Activated T-cell treated with anti-CD3 and anti-CD28 coated beads for 1 hour (primary cell): ENCODE measurements around the gene CCDC188.
"Not testable (repeated sequence)": the region's sequence is repeated elsewhere in the genome, so short reads cannot be mapped to it uniquely, and the experiment has no call there.

Source experiments
- DNase-seq: peaks from one replicate; pipeline ENCODE4 v3.0.0-alpha.2; 2020; ENCODE audit warnings: low read depth

The CCDC188 gene

GRCh38 chr22:20169253-20169822, 18.5 kb upstream of the CCDC188 start:
- DNase-seq, result no peak

DNA sequence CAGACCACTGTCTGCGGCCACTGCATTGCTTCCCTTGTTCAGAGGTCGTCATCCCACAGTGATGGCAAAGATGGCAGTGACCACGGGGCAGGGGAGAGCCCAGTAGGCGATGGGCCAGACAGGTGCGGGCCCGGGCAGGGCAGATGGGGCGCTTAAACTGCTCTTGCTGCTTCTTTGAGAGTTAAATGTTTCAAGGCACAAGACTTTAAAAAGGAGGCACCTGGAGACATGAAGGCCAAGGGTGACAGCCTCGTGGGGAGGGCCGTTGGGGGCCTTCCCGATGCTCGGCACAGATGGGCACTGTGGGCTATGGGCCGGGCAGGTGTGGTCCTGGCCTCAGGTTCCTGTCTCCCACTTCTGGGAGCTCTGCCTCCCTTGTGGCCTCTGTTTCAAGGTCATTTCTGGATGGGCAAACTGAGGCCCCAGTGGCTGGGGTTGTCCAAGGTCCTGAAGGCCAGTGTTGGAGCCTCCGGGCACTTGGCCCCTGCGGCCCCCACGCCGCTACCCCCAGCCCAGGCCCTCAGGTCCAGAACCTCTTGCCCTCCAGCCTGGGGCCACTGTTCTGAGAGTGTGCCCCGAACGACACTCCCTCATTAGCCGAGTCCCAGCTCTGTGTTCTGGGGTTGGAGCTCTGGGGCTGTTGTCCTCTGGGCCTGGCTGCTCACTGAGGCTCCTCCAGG, 16.9 kb upstream of the CCDC188 start:
- DNase-seq, result no peak

GRCh38 chr22:20166703-20167102, 15.8 kb upstream of the CCDC188 start:
- DNase-seq, result no peak

DNA sequence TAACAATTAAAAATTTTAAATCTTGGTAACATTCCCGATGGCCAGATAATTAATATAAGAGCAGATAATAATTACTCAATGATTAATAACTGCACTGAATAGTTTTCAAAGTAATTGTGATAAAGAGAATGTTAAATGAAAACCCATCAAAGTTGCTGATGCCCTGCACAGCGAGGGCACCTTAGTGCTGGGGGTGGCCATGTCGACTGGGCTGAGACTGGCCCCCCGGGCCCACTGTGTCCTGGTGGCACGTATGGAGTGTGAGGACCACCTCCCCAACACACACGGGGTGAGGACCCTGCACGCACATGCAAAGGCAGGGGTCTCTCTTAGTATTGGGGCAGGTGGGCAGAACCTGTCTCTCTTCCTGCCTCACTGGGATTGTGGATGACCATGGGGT, 15.1 kb upstream of the CCDC188 start:
- no peak for DNase-seq

GRCh38 chr22:20165421-20165820, 14.6 kb upstream of the CCDC188 start:
- DNase-seq, result no peak

DNA sequence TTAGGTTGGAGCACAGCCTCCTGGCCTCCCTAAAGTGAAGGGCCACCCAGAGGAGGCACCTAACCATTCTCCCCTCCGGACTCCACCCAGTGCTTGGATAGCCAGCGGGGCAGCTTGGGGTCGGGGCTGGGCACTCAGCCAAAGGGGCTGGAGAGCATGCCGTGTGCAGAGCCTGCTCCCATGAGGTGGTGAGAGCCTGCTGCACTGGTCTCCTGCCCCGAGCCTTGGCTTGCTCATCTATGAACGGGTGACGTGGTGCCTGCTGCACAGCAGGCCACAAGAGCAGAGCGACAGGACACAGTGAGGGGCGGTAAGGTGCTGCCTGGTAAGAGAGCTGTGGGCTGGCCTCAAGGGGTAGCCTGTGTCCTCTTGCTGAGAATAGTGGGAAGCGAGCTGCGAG, 14.0 kb upstream of the CCDC188 start:
- DNase-seq, result no peak

DNA sequence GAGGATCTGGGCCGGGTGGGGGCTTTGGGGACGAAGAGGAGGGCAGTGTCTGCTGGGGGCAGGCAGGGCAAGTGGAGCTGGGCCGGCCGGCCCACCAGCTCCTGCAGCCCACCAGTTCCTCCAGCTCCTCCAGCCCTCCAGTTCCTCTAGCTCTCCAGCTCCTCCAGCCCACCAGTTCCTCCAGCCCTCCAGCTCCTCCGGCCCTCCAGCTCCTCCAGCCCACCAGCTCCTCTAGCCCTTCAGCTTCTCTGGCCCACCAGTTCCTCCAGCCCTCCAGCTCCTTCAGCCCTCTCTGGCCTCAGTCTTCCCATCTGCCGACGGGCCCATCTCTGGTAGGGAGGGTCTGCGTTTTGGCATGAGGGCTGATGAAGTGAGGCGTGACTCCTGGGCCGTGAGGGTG, 9.2 kb upstream of the CCDC188 start:
- no peak for DNase-seq

DNA sequence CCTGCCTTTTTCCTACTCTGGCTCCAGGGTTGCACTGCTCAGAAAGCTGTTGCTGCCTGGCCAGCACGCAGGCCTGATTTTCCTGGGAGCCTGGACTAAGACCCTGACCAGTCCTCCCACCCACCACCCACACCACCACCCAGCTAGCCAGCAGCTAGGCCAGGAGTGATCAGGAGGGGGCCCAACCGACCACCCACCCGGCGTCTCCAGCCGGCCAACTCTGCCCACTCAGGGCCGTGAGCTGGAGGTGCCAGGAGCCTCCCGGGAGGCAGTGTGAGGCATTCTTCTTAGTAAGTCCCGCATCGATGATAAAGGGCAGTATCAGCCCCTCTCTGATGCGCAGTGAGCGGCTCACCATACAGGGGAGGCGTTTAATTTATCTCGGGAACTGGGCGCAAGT, 8.7 kb upstream of the CCDC188 start:
- not testable (repeated sequence) for DNase-seq

- DNase-seq, result no peak
Measured at GRCh38 chr22:20159076-20159475, 8.2 kb upstream of the CCDC188 start.

DNA sequence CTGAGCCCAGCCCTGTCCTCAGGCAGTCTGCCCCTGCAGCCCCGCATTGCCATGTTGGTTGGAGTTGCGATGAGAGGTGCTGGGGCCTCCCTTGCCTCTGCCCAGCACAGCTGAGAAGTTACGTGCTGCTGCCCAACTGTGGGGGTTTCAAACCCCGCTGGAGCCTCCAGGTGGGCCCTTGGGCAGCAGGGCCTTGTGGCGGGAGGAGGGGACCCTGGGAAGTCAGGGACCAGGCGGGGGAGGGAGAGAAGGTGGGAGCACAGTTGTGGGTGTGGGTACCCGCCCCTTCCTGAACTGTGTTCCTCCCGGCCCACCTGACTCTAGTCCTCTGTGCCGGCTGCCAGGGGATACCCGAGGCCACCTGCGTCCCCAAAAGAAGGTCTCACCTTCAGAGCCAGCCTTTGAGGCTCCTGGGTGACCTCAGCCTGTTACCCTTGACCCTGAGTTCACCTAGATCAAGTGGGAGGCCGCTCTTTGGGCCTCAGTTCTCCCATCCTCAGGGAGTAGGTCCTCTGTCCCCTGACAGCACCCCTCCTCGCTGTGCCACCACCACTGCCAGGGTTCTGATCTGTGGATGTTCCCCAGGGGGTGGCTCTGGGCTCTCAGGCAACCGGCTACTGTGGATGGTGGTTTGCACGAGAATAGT, 7.7 kb upstream of the CCDC188 start:
- DNase-seq, result no peak

DNA sequence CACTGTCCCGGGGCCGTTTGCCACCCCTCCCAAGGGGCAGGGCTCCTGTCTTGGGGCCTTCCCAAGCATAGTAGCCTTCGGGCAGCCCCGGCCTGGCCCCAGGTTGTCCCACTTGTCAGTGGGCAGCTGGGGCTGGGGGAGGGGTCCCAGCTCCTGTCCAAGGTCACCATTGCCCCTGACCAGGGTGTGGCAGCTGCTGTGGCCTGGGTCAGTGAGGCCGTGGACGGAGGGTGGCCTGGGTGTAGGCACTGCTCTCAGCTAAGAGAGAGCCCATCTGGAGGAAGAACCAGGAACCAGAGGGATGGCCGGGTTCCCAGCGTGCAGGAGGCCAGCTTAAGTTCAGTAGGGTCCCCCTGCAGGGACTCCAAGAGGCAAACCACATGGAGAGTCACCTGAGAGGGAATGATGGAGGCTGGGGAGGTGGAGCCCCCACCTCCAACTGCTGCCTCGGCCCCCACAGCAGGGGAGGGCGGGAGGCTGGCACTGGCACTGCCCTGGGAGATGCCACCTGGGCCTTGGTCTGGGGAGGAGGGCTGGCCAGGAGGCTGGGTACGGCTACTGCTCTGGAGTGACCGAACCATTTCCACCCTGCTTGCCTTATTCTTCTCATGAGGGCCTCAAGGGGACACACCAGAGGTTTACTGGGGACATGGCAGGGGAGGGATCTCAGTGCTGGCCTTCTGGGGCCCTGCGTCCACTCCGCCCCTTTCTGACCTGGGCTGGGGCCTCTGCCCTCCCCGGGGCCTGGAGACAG, 6.8 kb upstream of the CCDC188 start:
- DNase-seq, result no peak

GRCh38 chr22:20156611-20157429, 6.0 kb upstream of the CCDC188 start:
- peak; percentile 90 for DNase-seq

DNA sequence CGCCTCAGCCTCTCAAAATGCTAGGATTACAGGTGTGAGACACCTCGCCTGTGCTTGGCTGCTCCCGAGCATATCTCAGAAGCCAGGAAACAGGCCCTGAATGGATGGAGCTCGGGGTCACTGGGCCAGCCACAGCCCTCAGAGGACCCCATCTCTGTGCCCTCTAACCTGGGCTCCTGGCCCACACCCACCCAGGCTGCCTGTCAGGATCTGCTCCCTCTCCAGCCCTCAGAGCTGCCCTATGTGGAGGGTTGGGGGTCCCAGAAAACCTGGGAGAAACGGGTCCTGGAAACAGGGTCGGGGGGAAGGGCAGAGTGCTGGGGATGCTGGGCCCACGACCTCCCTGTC, 5.2 kb upstream of the CCDC188 start:
- no peak for DNase-seq

GRCh38 chr22:20155330-20156041, 4.6 kb upstream of the CCDC188 start:
- DNase-seq, result no peak

DNA sequence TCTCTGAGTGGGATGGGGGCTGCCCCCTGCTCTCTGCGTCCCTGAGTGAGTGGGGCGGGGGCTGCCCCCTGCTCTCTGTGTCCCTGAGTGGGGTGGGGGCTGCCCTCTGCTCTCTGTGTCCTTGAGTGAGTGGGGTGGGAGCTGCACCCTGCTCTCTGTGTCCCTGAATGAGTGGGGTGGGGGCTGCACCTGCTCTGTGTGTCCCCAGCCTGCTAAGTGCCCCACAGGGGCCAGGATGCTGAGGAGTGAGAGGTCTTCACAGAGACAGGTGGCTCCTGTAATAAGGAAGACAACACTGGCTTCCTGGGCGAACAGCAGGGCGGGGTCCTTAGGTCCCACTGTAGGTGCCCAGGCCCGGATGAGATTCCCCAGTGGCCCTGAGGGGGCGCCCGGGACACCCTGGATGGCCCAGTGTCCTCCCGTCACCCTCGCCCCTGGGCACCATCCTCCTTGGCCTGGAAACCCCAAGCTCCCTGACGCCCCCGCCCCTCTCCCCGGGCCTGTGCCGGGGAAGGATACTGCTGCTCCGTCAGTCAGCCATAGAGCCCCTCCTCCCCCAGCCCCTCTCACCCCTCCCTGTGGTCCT, 3.8 kb upstream of the CCDC188 start:
- DNase-seq, result no peak

GRCh38 chr22:20153945-20154344, 3.1 kb upstream of the CCDC188 start:
- DNase-seq, result no peak

- DNase-seq, result no peak
Measured at GRCh38 chr22:20152464-20152890, 1.6 kb upstream of the CCDC188 start.

DNA sequence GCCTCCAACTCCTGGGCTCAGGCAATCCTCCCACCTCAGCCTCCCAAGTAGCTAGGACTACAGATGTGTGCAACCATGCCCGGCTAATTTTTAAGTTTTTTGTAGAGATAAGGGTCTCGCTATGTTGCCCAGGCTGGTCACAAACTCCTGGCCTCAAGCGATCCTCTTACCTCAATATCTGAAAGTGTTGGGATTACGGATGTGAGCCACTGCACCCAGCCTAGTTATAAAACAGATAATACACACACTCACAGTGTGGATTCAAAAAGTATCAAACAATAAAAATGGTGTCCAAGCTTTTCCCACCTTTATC, 377 bp upstream of the CCDC188 start:
- DNase-seq, result no peak

DNA sequence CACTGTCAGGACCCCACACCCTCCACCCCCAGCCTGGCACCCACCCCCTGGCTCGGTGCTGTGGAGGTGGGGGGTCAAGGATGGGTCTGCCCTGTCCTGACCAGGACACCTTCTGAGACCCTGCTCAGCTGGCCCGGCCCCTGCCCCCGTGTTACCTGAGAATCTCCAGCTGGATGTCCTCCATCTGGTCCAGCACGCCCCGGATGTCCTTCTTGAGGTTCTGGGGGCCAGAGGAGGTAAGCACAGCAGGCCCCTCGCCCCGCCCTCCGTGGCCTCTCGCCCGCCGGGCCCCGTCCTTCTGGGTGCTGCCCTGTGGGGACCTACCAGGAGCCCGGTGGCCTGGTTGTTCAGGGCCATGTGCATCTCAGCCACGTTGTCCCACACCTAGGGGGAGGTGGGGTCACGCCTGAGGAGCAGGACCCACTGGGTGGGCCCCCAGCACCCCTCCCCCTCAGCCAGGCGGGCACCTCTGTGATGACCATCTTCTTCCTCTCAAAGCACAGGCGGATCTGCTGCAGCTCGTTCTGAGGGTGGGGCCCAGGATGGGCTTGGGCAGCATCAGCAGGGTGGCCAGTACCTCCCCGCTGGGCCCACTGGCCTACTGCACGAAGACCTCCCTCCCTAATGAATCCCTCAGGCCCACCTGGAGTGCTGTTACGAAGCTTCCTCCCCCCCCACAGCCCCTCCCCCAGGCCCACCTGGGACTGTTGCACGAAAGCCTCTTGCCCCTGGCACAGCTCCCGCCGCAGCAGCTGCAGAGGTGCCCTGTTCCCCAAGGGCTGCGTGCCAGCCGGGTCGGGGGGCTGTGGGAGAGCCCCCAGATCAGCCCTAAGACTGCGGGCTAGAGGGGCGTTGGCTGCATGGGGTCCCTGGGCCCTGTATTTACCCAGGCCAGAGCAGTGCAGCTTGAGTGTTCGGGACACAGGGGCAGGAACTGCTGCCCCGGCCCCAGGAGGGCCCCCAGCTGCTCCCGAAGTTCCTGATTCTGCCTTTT, 1.3 kb downstream of the CCDC188 start:
- DNase-seq, result no peak

GRCh38 chr22:20148414-20148813, 2.4 kb downstream of the CCDC188 start:
- no peak for DNase-seq
